CD14-positive monocyte (primary cell): ENCODE data around the gene TMEM178B. TPM values are rescaled to one million over a fixed set of nuclear protein-coding genes. Genes with fewer than 3 reads are reported as not detected.

Experiments used
- DNase-seq, 3 donors: peaks; one replicate each; pipeline ENCODE4 v3.0.0-alpha.2; 2011 to 2022
- H2AFZ ChIP-seq: 2 replicates; pipeline ENCODE4 v1.6.0; 2012; ENCODE audit warnings: mild to moderate bottlenecking, low read depth, low read length, inconsistent platforms; ENCODE audit not compliant: insufficient read depth, poor library complexity, severe bottlenecking
- H3K27ac ChIP-seq, 2 donors: 1 replicate in 1 of 2; 2 replicates in 1 of 2; pipeline ENCODE4 v1.5.1; 2012 to 2013; ENCODE audit warnings: low read length in 2 of 2, control low read depth in 1 of 2, inconsistent platforms in 1 of 2, low read depth in 1 of 2, mild to moderate bottlenecking in 1 of 2
- H3K27me3 ChIP-seq, 2 donors: one replicate each; pipeline versions ENCODE4 v1.6.0 to v1.6.1; 2011 to 2013; ENCODE audit warnings: low read length in 2 of 2; ENCODE audit not compliant: control insufficient read depth in 2 of 2, insufficient read depth in 2 of 2
- H3K36me3 ChIP-seq, 2 donors: replicated peaks in 1 of 2; 1 replicate in 1 of 2; 2 replicates in 1 of 2; pipeline versions ENCODE4 v1.5.1 to v1.6.1; 2012 to 2013; ENCODE audit warnings: low read length in 2 of 2, control low read depth in 1 of 2, inconsistent platforms in 1 of 2, mild to moderate bottlenecking in 1 of 2; ENCODE audit not compliant: insufficient read depth in 2 of 2, control insufficient read depth in 1 of 2
- H3K4me1 ChIP-seq, 2 donors: 1 replicate in 1 of 2; 2 replicates in 1 of 2; pipeline versions ENCODE4 v1.5.1 to v1.6.1; 2012 to 2013; ENCODE audit warnings: low read length in 2 of 2, control low read depth in 1 of 2, inconsistent platforms in 1 of 2, mild to moderate bottlenecking in 1 of 2, moderate library complexity in 1 of 2; ENCODE audit not compliant: insufficient read depth in 2 of 2, control insufficient read depth in 1 of 2
- H3K4me2 ChIP-seq: replicated peaks from 2 replicates; pipeline ENCODE3; 2012; ENCODE audit warnings: low read length, moderate library complexity, mild to moderate bottlenecking; ENCODE audit not compliant: poor library complexity, severe bottlenecking; ENCODE audit errors: extremely low read depth
- H3K4me3 ChIP-seq, 3 experiments: fragments of 200-600 bp in 1 of 3; sonication (generic) in 1 of 3; replicated peaks in 1 of 3; 1 replicate in 2 of 3; 2 replicates in 1 of 3; pipeline ENCODE4 v1.5.1; 2011 to 2013; ENCODE audit warnings: low read length in 3 of 3, mild to moderate bottlenecking in 3 of 3, control low read depth in 2 of 3, low read depth in 2 of 3, inconsistent platforms in 1 of 3, moderate library complexity in 1 of 3
- H3K79me2 ChIP-seq: 2 replicates; pipeline ENCODE4 v1.6.0; 2012; ENCODE audit warnings: mild to moderate bottlenecking, control low read depth, inconsistent platforms, low read length, moderate library complexity; ENCODE audit not compliant: insufficient read depth
- H3K9ac ChIP-seq: 2 replicates; pipeline ENCODE4 v1.6.0; 2017; ENCODE audit warnings: low read length, mild to moderate bottlenecking; ENCODE audit not compliant: insufficient read depth, poor library complexity, severe bottlenecking
- H3K9me3 ChIP-seq, 2 donors: replicated peaks in 1 of 2; 1 replicate in 1 of 2; 2 replicates in 1 of 2; pipeline versions ENCODE4 v1.5.1 to v1.6.1; 2012 to 2013; ENCODE audit warnings: low read length in 2 of 2, control low read depth in 1 of 2; ENCODE audit not compliant: control insufficient read depth in 1 of 2, insufficient read depth in 1 of 2
- H4K20me1 ChIP-seq: 2 replicates; pipeline ENCODE4 v1.6.0; 2012; ENCODE audit warnings: mild to moderate bottlenecking, low read length, control low read depth, moderate library complexity; ENCODE audit not compliant: insufficient read depth
- H3K27ac Mint-ChIP-seq, 7 donors: one replicate each; pipeline ENCODE4 v1.8.0; 2020; ENCODE audit warnings: mild to moderate bottlenecking in 7 of 7, mixed read lengths in 7 of 7, moderate library complexity in 6 of 7, inconsistent platforms in 2 of 7
- H3K27me3 Mint-ChIP-seq, 3 donors: one replicate each; pipeline ENCODE4 v1.8.0; 2021 to 2022; ENCODE audit warnings: low read depth in 3 of 3, mild to moderate bottlenecking in 3 of 3, mixed read lengths in 3 of 3, moderate library complexity in 3 of 3, inconsistent platforms in 1 of 3
- H3K36me3 Mint-ChIP-seq, 2 donors: one replicate each; pipeline ENCODE4 v1.8.0; 2020; ENCODE audit warnings: mixed read lengths in 2 of 2, inconsistent platforms in 1 of 2, mild to moderate bottlenecking in 1 of 2
- H3K4me1 Mint-ChIP-seq: one replicate; pipeline ENCODE4 v1.8.0; 2020; ENCODE audit warnings: mild to moderate bottlenecking, mixed read lengths
- H3K4me3 Mint-ChIP-seq, 2 donors: one replicate each; pipeline ENCODE4 v1.8.0; 2020; ENCODE audit warnings: mild to moderate bottlenecking in 2 of 2, mixed read lengths in 2 of 2, moderate library complexity in 1 of 2
- H3K9me3 Mint-ChIP-seq, 7 donors: one replicate each; pipeline ENCODE4 v1.8.0; 2020 to 2022; ENCODE audit warnings: mixed read lengths in 7 of 7, mild to moderate bottlenecking in 6 of 7, moderate library complexity in 6 of 7, inconsistent platforms in 2 of 7
- CTCF ChIP-seq: fragments of 200-600 bp; IDR thresholded peaks from one replicate; pipeline ENCODE4 v1.8.0; 2022; ENCODE audit warnings: antibody characterized with exemption, mild to moderate bottlenecking
- WGBS: methylation state at CpG from one replicate; pipeline ENCODE4 v1.1.5; 2013; ENCODE audit warnings: missing lambda C conversion rate; ENCODE audit not compliant: insufficient coverage; 5-methylcytosine and 5-hydroxymethylcytosine counted together
- intact Hi-C, 2 donors: fragments of 100-400 bp; cut with micrococcal nuclease; formaldehyde crosslinking; loops; one replicate each; pipeline versions ENCODE4 v1.15.0 to v1.15.1; 2023
- polyA plus RNA-seq, 3 donors: library from polyadenylated mRNA; depleted of rRNA in 1 of 3; unstranded in 2 of 3; stranded (reverse) in 1 of 3; fragments of 300-500 nt in 2 of 3; fragments of >200 nt in 1 of 3; fragmentation: Illumina TruSeq in 2 of 3; gene quantifications; 1 replicate in 2 of 3; 2 replicates in 1 of 3; pipeline ENCODE4 v1.2.3, GENCODE V29; 2012 to 2021

Gene TMEM178B
- polyA plus RNA-seq, 3 donors: not detected

GRCh38 chr7:141122736-141123135 is 48.9 kb downstream of the TMEM178B start:
- Histone ChIP-seq H3K27me3 (peaks cover 2 to 5% of the 10 kb centered on the region in 2 donors), H4K20me1 (no peaks in the 10 kb centered on the region), H2AFZ (no peak overlapping the region), H3K79me2 (no peaks in the 10 kb centered on the region), H3K36me3 (no peaks in the 10 kb centered on the region), H3K4me1 (no peaks in the 10 kb centered on the region), H3K27ac (no peak overlapping the region), H3K4me2 (no peak overlapping the region), H3K4me3 (no peak overlapping the region), H3K9me3 (no peaks in the 10 kb centered on the region), H3K9ac (no peak overlapping the region)
- intact Hi-C loops: no loop called here
- no peak for TF ChIP-seq CTCF
- 91% methylated on average over 1 of the region's 2 CpGs for WGBS
- H3K4me3 Mint-ChIP-seq: no peak overlapping the region
- no peaks in the 10 kb centered on the region for H3K36me3 Mint-ChIP-seq
- DNase-seq: no peak
- peaks cover 0 to 4% (median 0%) of the 10 kb centered on the region in 7 donors for H3K9me3 Mint-ChIP-seq
- no peak overlapping the region for H3K27ac Mint-ChIP-seq
- peaks cover 2 to 11% (median 5%) of the 10 kb centered on the region in 3 donors for H3K27me3 Mint-ChIP-seq
- no peaks in the 10 kb centered on the region for H3K4me1 Mint-ChIP-seq

GRCh38 chr7:141123522-141123921 is 49.7 kb downstream of the TMEM178B start:
- peaks cover 2 to 5% of the 10 kb centered on the region in 2 donors for H3K27me3 ChIP-seq
- no peak overlapping the region for H2AFZ ChIP-seq
- H3K4me3 ChIP-seq: no peak overlapping the region
- Mint-ChIP-seq H3K27ac (no peak overlapping the region), H3K4me3 (no peak overlapping the region), H3K4me1 (no peaks in the 10 kb centered on the region), H3K27me3 (peaks cover 1 to 11% (median 5%) of the 10 kb centered on the region in 3 donors), H3K9me3 (peaks cover 0 to 4% (median 0%) of the 10 kb centered on the region in 7 donors), H3K36me3 (no peaks in the 10 kb centered on the region)
- no peak overlapping the region for H3K27ac ChIP-seq
- no peak overlapping the region for H3K4me2 ChIP-seq
- no peak for TF ChIP-seq CTCF
- no peaks in the 10 kb centered on the region for H3K9me3 ChIP-seq
- no peak for DNase-seq
- WGBS: 100% methylated on average over 1 of the region's 1 CpG
- H3K79me2 ChIP-seq: no peaks in the 10 kb centered on the region
- H4K20me1 ChIP-seq: no peaks in the 10 kb centered on the region
- H3K36me3 ChIP-seq: no peaks in the 10 kb centered on the region
- H3K9ac ChIP-seq: no peak overlapping the region
- intact Hi-C loops: no loop called here
- no peaks in the 10 kb centered on the region for H3K4me1 ChIP-seq
